SW 1271 (cell line): ENCODE data around the gene HHIPL1.

Experiments
- DNase-seq, 2 experiments: peaks; one replicate each; lab custom pipeline; 2025; lab: John Stamatoyannopoulos, UW

Gene HHIPL1

DNA sequence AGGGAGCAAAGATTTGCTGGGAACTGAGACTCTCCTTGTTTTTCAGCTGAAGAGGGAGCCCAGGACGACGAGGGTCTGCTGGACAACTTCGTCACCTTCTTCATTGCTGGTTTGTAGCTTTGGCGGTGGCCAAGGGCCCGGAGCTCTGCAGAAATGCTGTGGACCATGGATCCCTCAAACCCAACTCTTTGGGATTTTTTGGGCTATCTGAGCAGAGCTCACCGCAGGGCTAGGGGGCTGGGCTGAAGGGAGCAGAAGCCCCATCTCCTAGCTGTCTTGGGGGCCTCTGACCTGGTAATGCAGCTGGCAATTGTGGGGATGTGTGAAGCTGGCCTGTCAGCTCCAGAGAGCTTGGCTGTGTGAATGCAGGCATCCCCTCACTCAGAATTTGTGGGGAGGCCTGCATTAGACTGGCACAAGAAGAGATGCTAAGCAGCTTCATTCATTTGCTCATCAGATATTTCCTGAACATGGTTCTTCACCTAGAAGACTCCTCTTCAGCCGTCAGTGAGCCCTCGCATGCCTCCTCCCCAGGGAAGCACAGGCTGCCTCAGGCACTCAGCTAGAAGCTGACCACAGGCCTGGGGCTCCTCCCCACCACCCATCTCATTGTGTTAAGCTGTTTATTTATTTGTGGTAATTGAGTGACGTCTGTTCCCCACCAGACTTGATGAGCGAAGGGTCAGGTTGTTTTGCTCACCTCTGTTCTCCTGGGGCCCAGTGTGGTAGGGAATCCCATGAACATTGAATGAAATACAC lies 71.3 kb downstream of the HHIPL1 start:
- DNase-seq, result no peak

DNA sequence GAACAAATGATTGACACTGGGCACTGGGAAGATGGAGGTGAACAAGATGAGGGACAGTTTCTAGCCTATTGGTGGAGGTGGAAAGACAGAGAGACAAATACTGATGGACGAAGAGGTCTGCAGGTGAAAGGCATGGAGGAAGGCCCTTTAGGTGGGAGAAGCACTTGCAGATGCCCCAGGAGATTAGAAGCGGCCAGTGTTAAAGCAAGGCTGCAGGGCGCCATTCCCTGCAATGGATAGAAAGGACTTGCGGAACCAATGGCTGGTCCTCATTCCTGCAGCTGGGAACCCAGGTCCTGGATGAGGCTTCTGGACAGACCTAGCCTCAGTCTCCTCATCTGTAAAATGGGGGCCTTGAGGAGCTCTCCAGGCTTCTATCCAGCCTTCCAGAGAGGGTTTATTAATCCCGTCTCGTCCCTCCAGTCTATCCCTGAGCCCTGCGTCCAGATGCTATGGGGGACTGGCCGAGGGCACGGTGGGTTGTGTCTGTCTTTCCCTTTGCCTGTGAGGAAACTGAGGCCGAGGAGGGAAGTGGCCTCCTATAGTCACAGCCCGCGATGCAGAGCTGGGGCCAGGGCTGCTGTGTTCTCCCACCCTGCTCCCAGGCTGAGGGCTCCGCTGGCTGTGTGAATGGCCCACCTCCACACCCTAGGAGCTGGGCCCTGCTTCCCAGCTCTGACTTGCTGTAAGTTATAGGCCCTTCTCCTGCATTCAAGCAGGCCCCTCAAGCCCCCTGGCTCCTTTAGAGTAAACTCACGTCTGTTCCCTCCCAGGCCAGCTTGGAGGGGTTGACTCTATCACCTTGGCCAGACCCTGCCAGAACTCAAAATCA lies 72.1 kb downstream of the HHIPL1 start:
- DNase-seq, result no peak

GRCh38 chr14:99717682-99718013 lies 72.7 kb downstream of the HHIPL1 start:
- no peak for DNase-seq

DNA sequence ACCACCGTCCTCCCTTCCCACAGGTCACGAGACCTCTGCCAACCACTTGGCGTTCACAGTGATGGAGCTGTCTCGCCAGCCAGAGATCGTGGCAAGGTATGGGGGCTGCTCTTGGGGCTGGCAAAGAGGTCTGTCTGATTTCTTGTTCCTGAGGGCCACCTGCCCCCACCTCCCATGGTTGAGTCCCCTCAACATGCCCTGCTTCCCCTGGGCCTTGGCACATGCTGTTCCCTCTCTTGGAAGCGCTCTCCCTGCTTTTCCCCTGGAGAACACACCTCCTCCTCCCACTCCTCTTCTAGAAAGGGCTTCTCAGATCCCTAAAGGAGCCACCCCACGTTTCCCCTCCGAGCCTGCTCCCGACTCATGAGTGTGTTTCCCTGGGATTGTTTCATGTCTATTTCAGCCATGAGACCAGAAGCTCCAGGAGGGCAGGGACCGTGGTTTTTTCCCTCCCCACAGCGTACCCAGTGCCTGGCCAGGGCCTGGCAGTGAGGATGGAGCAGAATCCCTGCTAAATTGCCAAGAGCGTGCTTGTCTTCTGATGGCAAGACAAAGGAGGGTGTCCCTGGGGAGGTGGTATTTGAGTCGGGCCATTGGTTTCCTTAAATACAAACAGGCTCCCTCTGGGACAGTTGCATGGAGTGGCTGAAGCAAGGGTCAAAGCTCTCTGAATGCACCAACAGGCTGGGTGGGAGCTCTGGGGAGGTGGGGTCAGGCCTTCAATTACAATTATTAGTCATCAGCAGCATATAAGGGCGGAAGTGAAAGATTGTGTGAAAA lies 73.3 kb downstream of the HHIPL1 start:
- no peak for DNase-seq

- DNase-seq, result no peak
Measured at GRCh38 chr14:99718811-99719192, 73.9 kb downstream of the HHIPL1 start.

DNA sequence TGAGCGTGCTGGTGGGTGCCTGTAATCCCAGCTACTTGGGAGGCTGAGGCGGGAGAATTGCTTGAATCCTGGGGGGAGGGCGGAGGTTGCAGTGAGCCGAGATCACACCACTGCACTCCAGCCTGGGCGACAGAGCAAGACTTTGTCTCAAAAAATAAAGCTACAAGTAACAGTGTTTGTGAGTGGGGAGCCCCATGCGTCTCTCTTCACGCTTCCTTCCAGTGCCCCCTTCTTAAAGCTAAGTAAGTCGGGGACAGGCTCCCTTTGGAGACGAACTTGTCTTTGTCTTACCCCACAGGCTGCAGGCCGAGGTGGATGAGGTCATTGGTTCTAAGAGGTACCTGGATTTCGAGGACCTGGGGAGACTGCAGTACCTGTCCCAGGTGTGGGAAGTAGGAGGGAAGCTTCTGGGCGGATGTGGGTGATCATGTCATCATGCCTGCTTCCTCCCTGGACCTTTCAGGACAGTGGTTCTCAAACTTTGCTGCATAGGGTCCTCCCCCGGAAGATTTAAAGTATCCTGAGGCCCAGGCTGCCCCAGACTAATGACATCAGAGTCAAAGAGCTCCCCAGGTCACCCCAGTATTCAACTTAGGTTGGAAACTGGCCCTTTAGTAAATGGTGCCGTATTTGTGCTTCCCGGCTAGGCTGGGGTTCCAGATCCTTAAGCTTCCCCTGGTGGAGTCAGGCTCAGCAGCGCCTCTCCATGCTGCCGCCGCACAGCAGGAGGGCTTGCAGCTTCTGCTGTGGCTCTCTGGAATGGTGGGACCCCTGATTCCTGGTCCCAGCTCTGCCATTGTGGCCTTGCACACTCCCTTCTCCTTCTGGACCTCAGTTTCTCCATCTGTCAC lies 76.2 kb downstream of the HHIPL1 start:
- DNase-seq, result no peak

DNA sequence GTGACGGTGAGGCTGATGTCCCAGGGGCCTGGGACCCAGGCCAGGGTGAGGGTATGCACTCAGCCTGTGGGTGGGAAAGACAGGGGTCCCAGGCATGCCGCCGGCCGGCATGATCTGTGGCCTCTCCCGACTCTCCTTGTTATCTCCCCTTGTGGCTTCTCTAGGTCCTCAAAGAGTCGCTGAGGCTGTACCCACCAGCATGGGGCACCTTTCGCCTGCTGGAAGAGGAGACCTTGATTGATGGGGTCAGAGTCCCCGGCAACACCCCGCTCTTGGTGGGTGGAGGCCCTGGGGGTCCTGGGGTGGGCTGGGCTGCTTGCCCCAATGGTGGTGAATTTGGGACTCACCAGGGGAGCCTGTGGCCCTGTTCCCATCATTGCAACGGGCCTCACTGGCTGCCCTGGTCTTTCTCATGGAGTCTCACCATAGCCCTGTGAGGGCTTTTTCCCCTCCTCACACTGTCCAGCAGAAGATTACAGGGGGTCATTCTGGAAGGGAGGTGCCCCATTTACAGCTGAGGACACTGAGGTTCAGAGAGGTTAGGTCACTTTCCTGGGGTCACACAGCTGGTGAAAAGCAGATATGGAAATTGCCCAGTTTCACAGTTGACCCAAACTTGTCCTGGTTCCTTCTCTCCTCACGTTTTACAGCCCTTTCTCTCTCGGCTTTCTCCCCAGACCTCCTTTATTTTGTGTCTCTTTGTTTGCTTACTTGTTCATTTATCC lies 77.0 kb downstream of the HHIPL1 start:
- DNase-seq, result no peak

DNA sequence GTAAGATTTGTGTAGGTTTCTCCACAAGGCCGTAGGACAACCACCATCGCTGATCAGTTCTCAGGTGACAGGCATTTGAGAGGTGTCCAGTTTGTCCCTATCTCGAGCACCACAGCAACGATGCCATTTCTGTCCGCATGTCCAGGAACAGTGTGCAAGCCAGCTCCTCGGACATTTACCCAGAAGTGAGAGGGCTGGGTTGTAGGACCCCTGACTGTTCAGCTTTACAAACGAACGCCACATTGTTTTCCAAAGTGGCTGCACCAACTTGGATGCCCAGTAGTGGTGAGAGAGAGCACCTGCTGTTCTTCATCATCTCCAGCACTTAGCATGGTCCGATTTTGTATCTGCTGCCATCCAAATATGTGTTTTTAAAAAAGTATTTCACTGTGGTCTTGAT lies 77.8 kb downstream of the HHIPL1 start:
- no peak for DNase-seq

GRCh38 chr14:99724196-99724891 lies 79.4 kb downstream of the HHIPL1 start:
- DNase-seq, result no peak

DNA sequence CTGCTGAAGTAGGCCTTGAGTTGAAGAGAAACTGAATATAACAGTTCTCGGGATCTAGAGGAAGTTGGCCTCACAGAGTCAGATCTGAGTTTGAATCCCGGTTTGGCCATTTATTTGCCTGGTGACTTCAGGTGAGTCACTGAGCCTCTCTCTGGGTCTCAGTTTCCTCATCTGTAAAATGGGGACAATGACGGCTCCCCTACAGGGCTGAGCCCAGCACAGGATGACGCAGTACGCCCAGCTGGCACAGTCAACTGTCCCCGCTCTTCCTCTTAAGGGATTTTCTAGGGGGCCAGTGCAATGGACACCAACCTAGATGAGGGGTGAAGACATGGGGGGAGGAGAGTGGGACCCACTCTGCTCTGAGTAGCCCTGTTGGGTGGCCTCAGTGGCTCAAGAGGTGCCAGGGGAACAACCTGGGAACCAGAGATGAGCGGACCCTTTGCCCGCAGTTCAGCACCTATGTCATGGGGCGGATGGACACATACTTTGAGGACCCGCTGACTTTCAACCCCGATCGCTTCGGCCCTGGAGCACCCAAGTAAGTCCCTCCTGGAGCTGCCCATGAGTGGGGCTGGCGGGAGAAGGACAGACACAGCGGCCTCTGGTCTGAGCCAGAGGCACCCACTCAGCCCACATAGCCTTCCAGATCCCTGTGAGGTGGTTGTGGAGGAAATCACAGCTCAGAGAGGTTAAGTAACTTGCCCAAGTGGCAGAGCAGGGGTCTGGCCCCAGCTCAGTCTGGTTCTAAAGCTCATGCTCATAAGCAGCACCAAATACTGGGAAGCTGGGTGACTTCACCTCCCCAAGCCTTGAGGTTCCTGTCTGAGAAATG lies 80.2 kb downstream of the HHIPL1 start:
- DNase-seq, result no peak

DNA sequence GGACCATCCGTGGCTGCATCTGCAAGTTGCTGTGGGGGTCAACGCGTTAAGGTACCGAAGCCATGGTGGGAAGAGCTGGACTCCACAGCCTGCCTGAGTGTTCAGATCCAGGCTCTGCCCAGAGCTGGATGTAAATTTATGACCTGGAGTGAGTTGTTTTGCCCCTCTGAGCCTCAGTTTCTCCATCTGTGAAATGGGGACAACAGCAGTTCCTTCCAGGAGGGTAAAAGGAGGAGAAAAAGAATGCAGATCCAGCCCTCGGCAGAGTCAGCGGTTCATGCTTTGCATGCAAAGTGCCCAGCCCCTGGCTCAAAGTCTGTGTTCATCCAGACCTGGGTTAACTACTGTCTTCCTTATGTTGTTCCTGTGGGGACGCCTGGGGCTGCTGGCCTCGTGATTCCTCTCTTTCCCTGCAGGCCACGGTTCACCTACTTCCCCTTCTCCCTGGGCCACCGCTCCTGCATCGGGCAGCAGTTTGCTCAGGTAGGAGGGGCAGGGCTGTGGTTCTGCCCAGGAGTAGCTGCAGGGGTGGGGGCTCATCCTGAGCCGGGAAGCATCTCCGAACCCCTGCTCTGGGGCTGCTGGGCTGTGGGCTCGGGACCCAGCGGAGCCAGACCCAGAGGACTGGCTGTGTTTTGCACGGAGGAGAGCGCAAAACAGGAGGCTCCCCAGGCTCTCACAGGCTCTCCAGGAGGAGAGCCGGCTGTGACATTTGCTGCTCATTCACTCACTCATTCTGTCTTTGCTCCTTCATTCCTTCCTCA lies 81.0 kb downstream of the HHIPL1 start:
- no peak for DNase-seq

- DNase-seq, result no peak
Measured at GRCh38 chr14:99726538-99727095, 81.7 kb downstream of the HHIPL1 start.

- no peak for DNase-seq
Measured at GRCh38 chr14:99727096-99727870, 82.4 kb downstream of the HHIPL1 start.

- DNase-seq, result no peak
Measured at GRCh38 chr14:99728231-99728920, 83.4 kb downstream of the HHIPL1 start.

GRCh38 chr14:99728981-99729451 lies 84.1 kb downstream of the HHIPL1 start:
- no peak for DNase-seq
